Stimulated activated naive B cell treated with anti-CD40 and anti-IgM and Interleukin-4, amounts not matched to agents 10 μg/mL and 1 μg/mL and 100 μg/mL, for 72 hours (primary cell): ENCODE data around the gene RPL31.

ENCODE experiments used
- ATAC-seq, 2 donors: fragments of 150-1000 bp; cut with Tn5 transposase; replicated peaks; 2 replicates each; pipeline ENCODE4 v1.10.0; 2021; ENCODE audit warnings: moderate library complexity in 1 of 2
- DNase-seq: peaks from one replicate; pipeline ENCODE4 v3.0.0; 2021
- H3K27ac Mint-ChIP-seq: one replicate; pipeline ENCODE4 v1.8.0; 2022; ENCODE audit warnings: mild to moderate bottlenecking, mixed read lengths
- H3K27me3 Mint-ChIP-seq, 2 donors: one replicate each; pipeline ENCODE4 v1.8.0; 2022; ENCODE audit warnings: mixed read lengths in 2 of 2
- H3K36me3 Mint-ChIP-seq, 2 donors: one replicate each; pipeline ENCODE4 v1.8.0; 2022; ENCODE audit warnings: mixed read lengths in 2 of 2, mild to moderate bottlenecking in 1 of 2
- H3K4me1 Mint-ChIP-seq, 2 donors: one replicate each; pipeline ENCODE4 v1.8.0; 2022; ENCODE audit warnings: mixed read lengths in 2 of 2, mild to moderate bottlenecking in 1 of 2
- H3K4me3 Mint-ChIP-seq, 2 donors: one replicate each; pipeline ENCODE4 v1.8.0; 2022; ENCODE audit warnings: mild to moderate bottlenecking in 2 of 2, mixed read lengths in 2 of 2, moderate library complexity in 1 of 2
- H3K9me3 Mint-ChIP-seq, 2 donors: one replicate each; pipeline ENCODE4 v1.8.0; 2022; ENCODE audit warnings: mixed read lengths in 2 of 2, mild to moderate bottlenecking in 1 of 2

Gene RPL31

DNA sequence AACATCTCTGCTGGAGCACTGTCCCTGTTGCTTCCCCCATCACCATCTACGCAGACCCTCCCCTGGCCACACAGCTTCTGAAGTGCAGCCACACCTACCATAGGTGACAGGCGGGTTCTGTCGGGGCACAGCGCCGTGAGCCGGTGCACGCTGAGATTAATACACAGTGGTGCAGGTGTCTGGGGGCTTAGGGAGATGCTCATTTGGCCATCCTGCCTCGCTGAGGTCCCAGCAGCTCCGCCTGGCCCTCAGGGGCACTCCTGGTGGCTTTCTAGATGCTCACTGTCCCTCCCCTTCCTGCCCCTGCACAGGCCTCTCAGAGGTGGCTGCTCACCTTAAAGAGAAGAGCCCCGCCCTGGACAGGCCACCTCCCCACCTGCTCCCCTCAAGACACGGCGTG, 18.9 kb upstream of the RPL31 start:
- peaks cover 13 to 21% of the 10 kb centered on the region in 2 donors for H3K27me3 Mint-ChIP-seq
- H3K9me3 Mint-ChIP-seq: no peaks in the 10 kb centered on the region
- DNase-seq (no peak), ATAC-seq (no peak)
- H3K4me1 Mint-ChIP-seq: peaks cover 8 to 12% of the 10 kb centered on the region in 2 donors
- H3K4me3 Mint-ChIP-seq: no peak overlapping the region
- H3K36me3 Mint-ChIP-seq: no peaks in the 10 kb centered on the region
- no peak overlapping the region for H3K27ac Mint-ChIP-seq

DNA sequence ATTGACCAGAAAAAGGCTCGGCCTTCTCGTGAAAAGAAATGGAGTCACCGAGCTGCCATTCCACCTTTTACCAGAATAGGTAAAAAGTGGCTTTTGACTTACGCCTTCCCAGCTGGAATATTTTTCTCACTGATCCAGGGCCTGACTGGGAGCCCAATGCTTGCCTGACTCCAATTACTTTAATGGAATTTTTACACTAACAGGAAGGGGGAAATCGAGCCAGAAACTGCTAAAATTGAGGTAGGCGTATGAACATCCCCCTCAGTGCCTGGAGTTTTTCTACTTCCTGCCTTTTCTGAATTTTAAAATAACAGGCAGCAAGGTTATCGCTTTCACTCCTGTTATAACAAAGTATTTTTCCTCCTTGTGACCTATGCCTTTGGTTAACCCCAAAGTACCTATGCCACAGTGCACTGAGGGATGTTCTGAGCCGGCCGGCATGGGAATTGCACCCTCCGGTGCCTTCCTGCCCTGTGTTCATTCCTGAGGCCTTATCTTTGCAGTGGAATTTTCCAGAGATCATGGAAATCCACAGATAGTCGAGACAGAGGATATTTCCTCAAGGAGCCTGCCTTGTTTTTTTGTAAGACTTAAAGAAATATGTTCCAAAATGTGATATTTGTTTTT, 18.3 kb upstream of the RPL31 start:
- Mint-ChIP-seq H3K4me3 (no peak overlapping the region), H3K9me3 (no peaks in the 10 kb centered on the region), H3K4me1 (peaks cover 2 to 8% of the 10 kb centered on the region in 2 donors), H3K27ac (no peak overlapping the region), H3K27me3 (peaks cover 13 to 21% of the 10 kb centered on the region in 2 donors), H3K36me3 (no peaks in the 10 kb centered on the region)
- DNase-seq: no peak
- ATAC-seq: no peak

DNA sequence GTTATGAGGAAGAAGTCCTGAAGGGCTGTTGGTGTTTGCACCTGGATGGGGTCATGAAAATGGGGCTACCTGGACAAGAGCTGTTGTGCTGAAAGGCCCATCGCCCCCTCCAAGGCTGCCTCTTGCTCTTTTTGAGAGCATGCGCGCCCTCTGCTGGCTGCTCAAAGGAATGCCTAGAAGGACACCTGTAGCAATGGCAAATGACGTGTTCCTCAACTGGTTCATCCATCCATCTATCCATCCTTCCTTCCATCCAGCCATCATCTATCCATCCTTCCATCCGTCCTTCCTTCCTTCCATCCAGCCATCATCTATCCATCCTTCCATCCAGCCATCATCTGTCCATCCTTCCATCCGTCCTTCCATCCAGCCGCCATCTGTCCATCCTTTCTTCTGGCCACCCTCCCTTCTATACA, 17.2 kb upstream of the RPL31 start:
- Mint-ChIP-seq H3K27me3 (peaks cover 13 to 21% of the 10 kb centered on the region in 2 donors), H3K9me3 (no peaks in the 10 kb centered on the region), H3K4me1 (peaks cover 0 to 7% of the 10 kb centered on the region in 2 donors), H3K27ac (no peak overlapping the region), H3K36me3 (no peaks in the 10 kb centered on the region), H3K4me3 (no peak overlapping the region)
- ATAC-seq: peak; percentile 85 to 88
- DNase-seq: peak; percentile 47

DNA sequence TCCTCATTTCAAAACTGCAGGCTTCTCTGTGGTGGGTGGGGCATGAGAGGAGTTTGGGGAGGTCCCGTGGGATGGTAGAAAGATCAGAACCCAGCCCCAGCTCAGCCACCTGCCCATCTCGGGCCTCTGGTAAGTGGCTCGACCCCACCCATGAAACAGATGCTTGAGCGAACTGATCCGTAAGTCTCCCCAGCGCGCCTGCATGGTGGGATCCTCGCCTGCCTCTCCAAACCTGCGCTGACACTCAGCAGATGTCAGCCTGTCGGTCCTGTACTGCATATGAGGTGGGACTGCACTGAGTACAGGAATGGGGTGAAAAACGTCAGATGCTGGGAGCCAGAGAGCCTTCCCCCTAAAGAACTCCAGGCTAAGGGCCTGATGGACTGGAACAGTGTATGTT, 15.9 kb upstream of the RPL31 start:
- DNase-seq: no peak
- Mint-ChIP-seq H3K9me3 (no peaks in the 10 kb centered on the region), H3K36me3 (no peaks in the 10 kb centered on the region), H3K4me1 (peaks cover 0 to 4% of the 10 kb centered on the region in 2 donors), H3K4me3 (no peak overlapping the region), H3K27ac (no peak overlapping the region), H3K27me3 (peaks cover 13 to 17% of the 10 kb centered on the region in 2 donors)
- ATAC-seq: no peak

DNA sequence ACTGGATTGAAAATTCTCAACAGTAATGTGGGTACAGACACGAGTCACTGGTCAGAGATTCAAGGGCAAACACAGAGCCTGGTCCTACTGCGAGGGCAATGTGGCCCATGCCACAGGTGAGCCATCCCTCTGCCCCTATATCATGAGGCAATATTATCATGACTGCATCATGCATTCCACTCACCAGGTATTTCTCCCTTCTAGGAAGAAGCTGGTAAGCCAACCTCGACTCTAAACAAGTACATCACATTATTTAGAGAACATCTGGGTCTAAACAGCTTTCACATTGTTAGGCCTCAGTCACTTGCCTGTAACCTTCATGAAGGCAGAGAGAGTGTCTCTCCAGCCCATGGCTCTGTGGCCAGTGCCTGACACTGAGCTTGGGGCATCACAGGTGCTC, 14.6 kb upstream of the RPL31 start:
- H3K36me3 Mint-ChIP-seq: no peaks in the 10 kb centered on the region
- ATAC-seq (no peak), DNase-seq (no peak)
- peaks cover 7 to 9% of the 10 kb centered on the region in 2 donors for H3K27me3 Mint-ChIP-seq
- peaks cover 0 to 2% of the 10 kb centered on the region in 2 donors for H3K9me3 Mint-ChIP-seq
- H3K4me1 Mint-ChIP-seq: peaks cover 8 to 10% of the 10 kb centered on the region in 2 donors
- no peak overlapping the region for H3K27ac Mint-ChIP-seq
- no peak overlapping the region for H3K4me3 Mint-ChIP-seq

DNA sequence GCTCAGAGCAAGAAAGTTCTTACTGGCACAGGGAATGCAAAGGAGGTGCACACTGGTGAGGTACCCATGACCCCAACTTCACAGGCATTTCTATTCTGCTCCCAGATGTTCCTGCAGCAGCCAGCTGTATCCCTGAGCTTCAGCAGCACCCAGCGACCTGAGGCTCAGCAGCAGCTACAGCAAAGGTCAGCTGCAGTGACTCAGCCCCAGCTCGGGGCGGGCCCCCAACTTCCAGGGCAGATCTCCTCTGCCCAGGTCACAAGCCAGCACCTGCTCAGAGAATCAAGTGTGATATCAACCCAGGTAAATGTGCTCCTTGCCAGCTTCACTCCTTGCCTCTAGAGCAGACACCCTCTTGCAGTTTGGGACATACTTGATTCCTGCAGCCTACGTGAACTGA, 14.1 kb upstream of the RPL31 start:
- peaks cover 10 to 13% of the 10 kb centered on the region in 2 donors for H3K4me1 Mint-ChIP-seq
- H3K36me3 Mint-ChIP-seq: no peaks in the 10 kb centered on the region

DNA sequence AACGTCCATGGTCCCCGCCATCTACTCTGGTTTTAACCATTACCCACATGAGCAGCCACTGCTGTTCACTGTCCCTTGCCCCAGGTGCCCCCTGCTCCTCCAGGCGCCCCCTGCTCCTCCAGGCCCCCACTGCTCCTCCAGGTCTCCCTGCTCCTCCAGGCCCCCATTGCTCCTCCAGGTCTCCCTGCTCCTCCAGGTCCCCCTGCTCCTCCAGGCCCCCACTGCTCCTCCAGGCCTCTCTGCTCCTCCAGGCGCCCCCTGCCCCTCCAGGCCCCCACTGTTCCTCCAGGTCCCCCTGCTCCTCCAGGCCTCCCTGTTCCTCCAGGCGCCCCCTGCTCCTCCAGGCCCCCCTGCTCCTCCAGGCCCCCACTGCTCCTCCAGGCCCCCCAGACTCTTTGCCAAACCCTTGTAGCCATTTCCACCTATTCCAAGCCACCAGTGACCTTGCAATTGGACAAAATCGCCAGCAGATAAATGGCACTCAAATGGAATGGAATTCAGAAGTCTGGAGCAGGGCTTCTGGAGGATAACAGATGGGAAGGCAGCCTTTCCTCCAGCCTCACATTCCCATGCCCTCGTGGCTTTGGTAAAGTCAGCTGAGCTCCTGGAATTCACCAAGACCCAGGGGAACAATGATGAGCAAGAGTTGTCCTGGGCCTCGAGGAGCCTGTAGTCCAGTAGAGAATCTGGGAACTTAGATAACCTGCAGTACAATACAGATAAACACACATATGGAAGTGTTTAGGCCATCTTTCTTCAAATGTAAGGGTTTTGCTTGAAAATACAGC, 13.3 kb upstream of the RPL31 start:
- Mint-ChIP-seq H3K9me3 (peaks cover 0 to 2% of the 10 kb centered on the region in 2 donors), H3K27me3 (peaks cover 5 to 6% of the 10 kb centered on the region in 2 donors), H3K4me1 (peaks cover 10 to 18% of the 10 kb centered on the region in 2 donors), H3K36me3 (no peaks in the 10 kb centered on the region), H3K4me3 (no peak overlapping the region), H3K27ac (peak overlapping the region; percentile 11)
- DNase-seq (no peak), ATAC-seq (no peak)

More for the DNA sequence above, 14.1 kb upstream of the RPL31 start:
- no peak overlapping the region for H3K4me3 Mint-ChIP-seq
- DNase-seq (no peak), ATAC-seq (no peak)
- no peak overlapping the region for H3K27ac Mint-ChIP-seq
- H3K9me3 Mint-ChIP-seq: peaks cover 0 to 2% of the 10 kb centered on the region in 2 donors
- peaks cover 5 to 6% of the 10 kb centered on the region in 2 donors for H3K27me3 Mint-ChIP-seq

DNA sequence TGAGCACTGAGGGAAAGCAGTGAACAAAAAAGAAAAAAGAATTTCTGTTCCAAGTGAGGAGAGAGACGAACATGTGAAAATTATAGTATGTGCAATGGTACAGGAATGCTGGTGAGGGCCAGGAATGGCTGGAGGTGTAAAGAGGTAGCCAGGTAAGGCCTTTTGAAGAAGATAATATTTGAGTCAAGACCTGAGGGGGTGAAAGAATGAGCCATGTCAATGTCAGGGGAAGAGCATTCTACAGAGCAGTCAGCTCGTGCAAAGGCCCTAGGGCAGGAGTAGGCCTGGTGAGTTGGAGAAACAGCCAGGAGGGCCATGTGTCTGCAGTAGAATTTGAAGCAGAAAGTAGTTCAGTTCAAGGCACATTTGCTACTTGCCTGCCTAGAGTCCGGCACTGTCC, 12.4 kb upstream of the RPL31 start:
- Mint-ChIP-seq H3K4me3 (no peak overlapping the region), H3K4me1 (peaks cover 10 to 18% of the 10 kb centered on the region in 2 donors), H3K27me3 (peaks cover 5 to 6% of the 10 kb centered on the region in 2 donors), H3K36me3 (no peaks in the 10 kb centered on the region), H3K27ac (no peak overlapping the region), H3K9me3 (peaks cover 0 to 2% of the 10 kb centered on the region in 2 donors)
- DNase-seq (no peak), ATAC-seq (no peak)

DNA sequence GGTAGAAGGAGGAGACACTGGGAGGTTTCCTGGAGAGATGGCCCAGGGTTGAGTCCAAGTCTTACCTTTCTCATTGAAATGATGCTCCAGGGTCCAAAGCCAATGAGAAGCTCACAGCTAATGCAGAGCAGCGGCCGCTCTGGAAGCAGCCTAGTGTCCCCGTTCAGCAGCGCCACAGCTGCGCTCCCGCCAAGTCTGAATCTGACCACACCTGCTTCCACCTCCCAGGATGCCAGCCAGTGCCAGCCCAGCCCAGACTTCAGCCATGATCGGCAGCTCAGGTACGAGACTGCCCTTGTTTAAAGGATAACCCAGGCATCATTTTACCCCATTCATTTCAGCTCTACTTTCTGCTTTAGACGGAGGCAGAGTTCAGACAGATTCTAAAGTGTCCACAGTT, 11.9 kb upstream of the RPL31 start:
- no peak overlapping the region for H3K27ac Mint-ChIP-seq
- H3K36me3 Mint-ChIP-seq: no peaks in the 10 kb centered on the region
- H3K9me3 Mint-ChIP-seq: peaks cover 0 to 2% of the 10 kb centered on the region in 2 donors
- no peak for DNase-seq
- ATAC-seq: no peak
- peaks cover under 1% of the 10 kb centered on the region in 2 donors for H3K27me3 Mint-ChIP-seq
- peaks cover 7 to 18% of the 10 kb centered on the region in 2 donors for H3K4me1 Mint-ChIP-seq
- no peak overlapping the region for H3K4me3 Mint-ChIP-seq

DNA sequence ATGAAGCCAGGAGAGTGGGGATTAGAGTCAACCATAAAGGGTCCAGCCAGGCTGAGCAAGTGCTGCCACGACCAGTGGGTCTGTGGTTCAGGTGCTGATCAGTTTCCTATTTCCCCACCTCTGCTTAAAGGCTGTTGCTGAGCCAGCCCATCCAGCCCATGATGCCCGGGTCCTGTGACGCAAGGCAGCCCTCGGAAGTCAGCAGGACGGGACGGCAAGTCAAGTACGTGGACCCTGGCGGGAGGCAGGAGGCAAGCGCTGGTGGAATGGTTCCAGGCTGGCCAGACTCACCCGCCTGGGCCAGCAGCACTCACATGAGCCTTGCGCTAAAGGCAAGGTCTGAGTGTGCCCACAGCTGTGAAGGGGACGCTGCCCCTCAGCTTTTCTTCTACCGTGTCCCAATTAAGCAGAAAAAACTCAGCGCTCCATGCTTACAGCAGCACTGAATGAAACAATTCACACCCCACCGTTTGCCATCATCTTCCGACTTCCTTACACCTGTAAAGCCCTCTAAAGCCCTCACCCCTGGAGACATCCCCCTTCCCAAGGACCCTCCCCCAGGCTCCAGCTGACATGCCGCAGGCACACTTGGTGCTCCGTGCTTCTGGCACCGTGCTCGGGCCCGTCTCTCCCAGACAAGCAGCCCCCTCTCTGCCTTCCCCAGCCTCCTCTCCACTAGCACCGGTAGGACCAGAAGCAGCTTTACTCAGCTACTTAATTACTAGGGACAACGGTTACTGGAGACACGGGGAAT, 11.3 kb upstream of the RPL31 start:
- no peak overlapping the region for H3K27ac Mint-ChIP-seq

DNA sequence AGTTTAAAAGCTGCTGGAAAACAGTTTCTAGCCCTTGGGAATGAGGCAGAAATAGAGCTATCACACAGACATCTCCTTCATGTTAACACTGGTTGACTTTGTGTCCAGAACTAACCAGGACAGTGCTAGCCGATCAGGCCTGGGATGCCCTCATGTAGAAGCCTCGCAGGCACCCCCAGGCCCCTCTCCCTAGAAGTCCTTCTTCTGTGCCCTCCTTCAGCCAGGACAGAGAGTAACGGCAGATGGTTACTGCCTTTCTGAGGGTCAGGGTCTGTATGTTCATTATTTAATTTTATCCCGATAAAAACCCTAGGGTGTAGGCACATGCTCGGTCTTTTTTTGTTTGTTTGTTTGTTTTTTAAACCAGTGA, 10.7 kb upstream of the RPL31 start:
- Mint-ChIP-seq H3K27me3 (no peaks in the 10 kb centered on the region), H3K36me3 (no peaks in the 10 kb centered on the region), H3K4me1 (peaks cover 7 to 18% of the 10 kb centered on the region in 2 donors), H3K9me3 (peaks cover 0 to 2% of the 10 kb centered on the region in 2 donors), H3K27ac (no peak overlapping the region), H3K4me3 (no peak overlapping the region)
- no peak for DNase-seq
- ATAC-seq: no peak

More for the DNA sequence above, 11.3 kb upstream of the RPL31 start:
- peaks cover 0 to 2% of the 10 kb centered on the region in 2 donors for H3K9me3 Mint-ChIP-seq
- H3K4me1 Mint-ChIP-seq: peaks cover 7 to 18% of the 10 kb centered on the region in 2 donors
- no peaks in the 10 kb centered on the region for H3K27me3 Mint-ChIP-seq
- no peaks in the 10 kb centered on the region for H3K36me3 Mint-ChIP-seq
- no peak overlapping the region for H3K4me3 Mint-ChIP-seq
- DNase-seq (no peak), ATAC-seq (no peak)

DNA sequence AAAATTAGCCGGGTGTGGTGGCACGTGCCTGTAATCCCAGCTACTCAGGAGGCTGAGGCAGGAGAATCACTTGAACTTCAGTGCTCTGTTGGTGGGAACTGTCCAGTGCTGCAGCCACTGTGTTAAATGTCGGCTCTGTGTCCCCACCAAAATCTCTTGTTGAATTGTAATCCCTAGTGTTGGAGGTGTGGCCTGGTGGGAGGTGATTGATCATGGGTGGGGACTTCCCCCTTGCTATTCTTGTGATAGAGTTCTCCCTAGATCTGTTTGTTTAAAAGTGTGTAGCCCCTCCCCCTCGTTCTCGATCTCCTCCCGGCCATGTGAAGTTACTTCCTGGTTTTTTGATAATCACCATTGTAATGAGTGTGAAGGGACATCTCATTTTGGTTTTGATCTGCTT, 9.8 kb upstream of the RPL31 start:
- Mint-ChIP-seq H3K36me3 (no peaks in the 10 kb centered on the region), H3K4me1 (peaks cover 7 to 18% of the 10 kb centered on the region in 2 donors), H3K4me3 (peak overlapping the region in 1 of 2 donors; percentile 32), H3K27me3 (no peaks in the 10 kb centered on the region), H3K9me3 (peaks cover 0 to 2% of the 10 kb centered on the region in 2 donors), H3K27ac (no peak overlapping the region)
- DNase-seq (no peak), ATAC-seq (peak; percentile 77 to 85)

DNA sequence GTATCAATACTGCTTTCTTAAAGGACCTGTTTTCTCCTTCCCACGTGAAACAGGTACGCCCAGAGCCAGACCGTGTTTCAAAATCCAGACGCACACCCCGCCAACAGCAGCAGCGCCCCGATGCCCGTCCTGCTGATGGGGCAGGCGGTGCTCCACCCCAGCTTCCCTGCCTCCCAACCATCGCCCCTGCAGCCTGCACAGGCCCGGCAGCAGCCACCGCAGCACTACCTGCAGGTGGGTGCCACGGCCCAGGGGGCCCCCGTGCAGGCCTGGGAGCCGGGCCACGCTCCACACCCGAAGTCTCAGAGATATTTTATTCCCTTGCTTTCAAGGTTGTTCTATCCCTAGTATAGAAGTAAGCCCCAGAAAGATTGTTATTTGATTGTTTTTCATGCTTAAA, 8.8 kb upstream of the RPL31 start:
- peak overlapping the region; percentile 51 for H3K27ac Mint-ChIP-seq

DNA sequence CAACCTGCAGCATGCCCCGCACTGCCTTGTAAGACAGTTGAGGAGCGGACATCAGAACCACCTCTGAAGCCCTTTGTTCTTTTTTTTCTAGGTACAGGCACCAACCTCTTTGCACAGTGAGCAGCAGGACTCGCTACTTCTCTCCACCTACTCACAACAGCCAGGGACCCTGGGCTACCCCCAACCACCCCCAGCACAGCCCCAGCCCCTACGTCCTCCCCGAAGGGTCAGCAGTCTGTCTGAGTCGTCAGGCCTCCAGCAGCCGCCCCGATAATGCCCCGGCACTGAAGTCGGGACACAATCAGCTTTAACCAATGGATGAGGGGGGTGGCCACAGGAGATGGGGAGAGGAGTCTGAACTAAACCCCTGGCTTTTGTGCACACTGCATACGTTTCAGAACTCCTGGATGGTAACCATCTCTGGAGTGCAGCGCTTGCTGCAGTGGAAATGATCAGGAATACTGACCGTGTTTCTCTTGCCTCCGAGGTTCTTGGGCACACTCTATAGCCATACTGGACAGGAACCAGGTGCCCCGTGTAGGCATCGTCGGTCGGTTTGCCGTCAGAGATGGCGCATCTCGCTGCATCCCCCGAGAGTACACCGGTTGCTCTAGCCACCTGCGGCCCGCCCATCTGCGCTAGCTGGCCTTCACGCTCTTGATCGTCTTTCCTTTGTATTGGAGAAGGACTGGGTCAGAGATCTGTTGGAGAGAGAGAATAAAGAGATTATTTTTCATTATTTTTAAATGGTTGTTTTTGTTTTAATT, 6.6 kb upstream of the RPL31 start:
- H3K36me3 Mint-ChIP-seq: no peaks in the 10 kb centered on the region
- peaks cover 0 to 2% of the 10 kb centered on the region in 2 donors for H3K9me3 Mint-ChIP-seq
- ATAC-seq: no peak
- H3K4me1 Mint-ChIP-seq: peaks cover 7 to 18% of the 10 kb centered on the region in 2 donors
- DNase-seq: no peak
- no peak overlapping the region for H3K4me3 Mint-ChIP-seq
- H3K27me3 Mint-ChIP-seq: peaks cover 0 to 5% of the 10 kb centered on the region in 2 donors
- H3K27ac Mint-ChIP-seq: no peak overlapping the region

More for the DNA sequence above, 8.8 kb upstream of the RPL31 start:
- Mint-ChIP-seq H3K9me3 (peaks cover 0 to 2% of the 10 kb centered on the region in 2 donors), H3K4me1 (peaks cover 7 to 18% of the 10 kb centered on the region in 2 donors), H3K4me3 (peak overlapping the region in 1 of 2 donors; percentile 56), H3K36me3 (no peaks in the 10 kb centered on the region), H3K27me3 (no peaks in the 10 kb centered on the region)
- ATAC-seq (no peak), DNase-seq (no peak)
